Epithelial cell of esophagus (primary cell): Measurements from ENCODE around the gene CTLA4.

Experiments
- DNase-seq: peaks from one replicate; pipeline ENCODE4 v3.0.0; 2010; ENCODE audit warnings: low read depth
- H3K4me3 ChIP-seq: 2 replicates; pipeline ENCODE4 v1.5.1; 2011; ENCODE audit warnings: mild to moderate bottlenecking, low read length, control low read depth
- CTCF ChIP-seq: IDR thresholded peaks from 2 replicates; pipeline ENCODE4 v1.5.1; 2011; ENCODE audit warnings: low read depth, mild to moderate bottlenecking, low read length, control low read depth, inconsistent platforms; ENCODE audit not compliant: insufficient read depth; ENCODE audit errors: missing control alignments

The CTLA4 gene

DNA sequence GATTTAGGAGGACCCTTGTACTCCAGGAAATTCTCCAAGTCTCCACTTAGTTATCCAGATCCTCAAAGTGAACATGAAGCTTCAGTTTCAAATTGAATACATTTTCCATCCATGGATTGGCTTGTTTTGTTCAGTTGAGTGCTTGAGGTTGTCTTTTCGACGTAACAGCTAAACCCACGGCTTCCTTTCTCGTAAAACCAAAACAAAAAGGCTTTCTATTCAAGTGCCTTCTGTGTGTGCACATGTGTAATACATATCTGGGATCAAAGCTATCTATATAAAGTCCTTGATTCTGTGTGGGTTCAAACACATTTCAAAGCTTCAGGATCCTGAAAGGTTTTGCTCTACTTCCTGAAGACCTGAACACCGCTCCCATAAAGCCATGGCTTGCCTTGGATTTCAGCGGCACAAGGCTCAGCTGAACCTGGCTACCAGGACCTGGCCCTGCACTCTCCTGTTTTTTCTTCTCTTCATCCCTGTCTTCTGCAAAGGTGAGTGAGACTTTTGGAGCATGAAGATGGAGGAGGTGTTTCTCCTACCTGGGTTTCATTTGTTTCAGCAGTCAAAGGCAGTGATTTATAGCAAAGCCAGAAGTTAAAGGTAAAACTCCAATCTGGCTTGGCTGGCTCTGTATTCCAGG is at the start of gene CTLA4:
Gene CTLA4, plus strand, starts transcription at position 211 of the 640 bp plus-strand sequence. Its CDS starts 172 bp downstream, at position 383.
- TF ChIP-seq CTCF: no peak
- no peak for DNase-seq
- no peak within 1 kb of the TSS for H3K4me3 ChIP-seq

DNA sequence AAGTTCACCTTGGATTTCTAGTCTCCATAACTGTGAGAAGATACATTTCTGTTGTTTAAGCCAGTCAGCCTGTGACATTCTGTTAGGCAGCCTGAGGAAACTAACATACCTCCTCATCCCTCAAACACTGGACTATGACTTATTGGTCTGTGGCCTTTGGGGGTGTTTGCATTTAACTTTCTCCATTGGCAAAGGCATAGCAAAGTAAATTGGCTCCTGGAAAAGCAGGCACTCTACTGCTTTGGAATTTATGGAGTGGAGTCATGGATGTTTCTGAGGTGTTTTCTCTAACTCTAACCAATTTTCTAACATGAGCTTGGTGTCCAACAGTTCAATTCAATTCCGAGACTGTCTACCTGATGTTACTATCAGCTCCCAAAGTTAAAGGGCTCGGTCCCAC is 48.9 kb upstream of the CTLA4 start:
- no peak for TF ChIP-seq CTCF
- no peak for DNase-seq
- no peak overlapping the region for H3K4me3 ChIP-seq

- no peak overlapping the region for H3K4me3 ChIP-seq
- no peak for TF ChIP-seq CTCF
- DNase-seq: no peak
Measured at GRCh38 chr2:203819434-203820133, 48.0 kb upstream of the CTLA4 start.

GRCh38 chr2:203820969-203821368 is 46.6 kb upstream of the CTLA4 start:
- H3K4me3 ChIP-seq: no peak overlapping the region
- DNase-seq: no peak
- no peak for TF ChIP-seq CTCF

- no peak for DNase-seq
- TF ChIP-seq CTCF: no peak
- H3K4me3 ChIP-seq: no peak overlapping the region
Measured at GRCh38 chr2:203822240-203822639, 45.3 kb upstream of the CTLA4 start.

DNA sequence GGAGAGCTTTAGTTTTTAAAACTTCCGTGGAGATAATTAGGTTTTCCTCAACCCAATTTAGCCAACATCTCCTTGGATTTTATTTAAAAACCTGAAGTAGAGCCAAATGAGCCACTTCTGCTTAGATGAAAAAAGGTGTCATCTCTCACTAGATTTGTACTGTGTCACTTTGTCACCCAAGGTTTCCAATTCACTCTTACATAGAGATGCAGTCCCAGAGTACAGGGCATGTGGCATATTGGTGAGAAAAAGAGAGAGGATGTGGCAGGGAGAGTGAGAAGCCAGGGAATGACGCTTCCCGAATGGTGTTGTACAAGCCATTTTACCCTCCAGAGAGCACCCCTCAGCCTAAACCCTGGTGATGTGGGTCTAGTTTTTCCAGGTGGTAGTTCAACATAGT is 44.4 kb upstream of the CTLA4 start:
- no peak overlapping the region for H3K4me3 ChIP-seq
- no peak for TF ChIP-seq CTCF
- DNase-seq: no peak

GRCh38 chr2:203824057-203824456 is 43.5 kb upstream of the CTLA4 start:
- no peak for TF ChIP-seq CTCF
- no peak for DNase-seq
- H3K4me3 ChIP-seq: no peak overlapping the region
